ENCODE results near the gene TIMP2. TPM values are rescaled to one million over a fixed set of nuclear protein-coding genes. Genes with fewer than 3 reads are reported as not detected.

TIMP2 gene
- total and polyA plus RNA-seq, 2 of the 13 experiments (the other 11 are each of a cell fraction or from before 2014, with no cell fraction given), result 3.8 to 8.5 TPM

DNA sequence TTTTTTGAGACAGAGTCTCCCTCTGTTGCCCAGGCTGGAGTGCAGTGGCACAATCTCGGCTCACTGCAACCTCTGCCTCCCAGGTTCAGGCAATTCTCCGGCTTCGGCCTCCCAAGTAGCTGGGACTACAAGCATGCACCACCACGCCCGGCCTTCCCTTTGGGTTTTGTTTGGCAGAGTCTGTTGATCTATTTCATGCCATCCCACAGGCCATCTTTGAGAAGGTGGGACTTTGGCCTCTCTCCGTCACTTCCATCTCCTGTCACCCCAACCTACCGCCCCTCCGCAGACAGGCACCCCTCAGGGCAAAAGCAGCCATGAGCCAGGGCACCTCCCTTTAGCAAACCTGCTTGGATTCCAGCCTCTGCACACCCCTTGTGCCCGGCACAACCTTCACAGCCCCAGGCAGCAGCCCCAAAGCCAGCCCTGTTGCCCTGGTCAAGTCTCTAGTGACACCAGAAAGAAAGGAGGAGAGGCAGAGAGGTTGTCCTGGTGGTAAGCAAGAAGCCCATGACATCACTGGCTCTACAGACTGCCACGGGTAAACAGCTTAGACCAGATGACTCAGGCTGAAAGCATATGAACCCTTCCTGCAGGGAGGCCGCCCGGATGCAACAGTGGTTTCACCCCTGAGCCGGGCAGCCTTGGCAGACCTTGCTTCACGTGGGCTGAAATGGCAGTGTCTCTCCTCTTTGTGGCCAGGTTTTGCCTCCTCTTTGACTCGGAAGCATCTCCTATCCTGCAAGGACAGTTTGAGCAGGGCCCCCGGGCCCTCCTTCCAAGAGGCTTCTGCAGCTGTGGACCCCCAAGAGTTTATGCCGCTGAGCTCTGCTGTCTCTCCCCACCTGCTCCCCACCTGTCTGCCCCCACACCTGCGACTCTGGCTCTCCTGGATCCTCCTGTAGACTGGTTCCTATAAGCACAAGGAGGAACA, 8.1 kb upstream of the TIMP2 start (continued):
- TF ChIP-seq GABPB1 (CRISPR knock-in tag; IDR thresholded peaks at IDR 0.05), result peak; percentile 51
- TF ChIP-seq RARA (CRISPR knock-in tag; IDR thresholded peaks at IDR 0.05), result peak; percentile 83
- TF ChIP-seq KLF6 (CRISPR knock-in tag; IDR thresholded peaks at IDR 0.05), result no peak
- TF ChIP-seq ZNF776 (CRISPR knock-in tag; IDR thresholded peaks at IDR 0.05), result no peak
- TF ChIP-seq ADNP (CRISPR knock-in tag; IDR thresholded peaks at IDR 0.05), result no peak
- TF ChIP-seq SIX1 (CRISPR knock-in tag; IDR thresholded peaks at IDR 0.05; ENCODE audit: borderline replicate concordance), result no peak
- TF ChIP-seq ZNF501 (CRISPR knock-in tag; IDR thresholded peaks at IDR 0.05), result peak; percentile 22; the same call in 1 of the 2 replicates
- TF ChIP-seq ZNF17 (CRISPR knock-in tag; IDR thresholded peaks at IDR 0.05), result no peak
- 0 out of 2 replicates have a peak, but pooled peaks have one; percentile 23 for TF ChIP-seq KDM6A (CRISPR knock-in tag; IDR thresholded peaks at IDR 0.05; ENCODE audit: low read depth)
- no peak for TF ChIP-seq NR2F6 (IDR thresholded peaks at IDR 0.05)
- TF ChIP-seq NR2F6 (CRISPR knock-in tag; IDR thresholded peaks at IDR 0.05), result peak; percentile 52; the same call in 1 of the 2 replicates
- TF ChIP-seq ZFP37 (CRISPR knock-in tag; IDR thresholded peaks at IDR 0.05; ENCODE audit: borderline replicate concordance), result 0 out of 2 replicates have a peak, but pooled peaks have one; percentile 53
- TF ChIP-seq ZBTB21 (CRISPR knock-in tag; IDR thresholded peaks at IDR 0.05), result peak; percentile 94
- TF ChIP-seq ZNF550 (CRISPR knock-in tag; IDR thresholded peaks at IDR 0.05; ENCODE audit: borderline replicate concordance), result 0 out of 2 replicates have a peak, but pooled peaks have one; percentile 40
- no peak for TF ChIP-seq U2AF1 (optimal IDR thresholded peaks at IDR 0.05; ENCODE audit: low read depth, low read length)
- peak; percentile 33; the same call in 1 of the 2 replicates for TF ChIP-seq ZNF563 (CRISPR knock-in tag; IDR thresholded peaks at IDR 0.05)
- no peak for TF ChIP-seq KMT2B (CRISPR knock-in tag; IDR thresholded peaks at IDR 0.05)
- TF ChIP-seq, protein P1, sequence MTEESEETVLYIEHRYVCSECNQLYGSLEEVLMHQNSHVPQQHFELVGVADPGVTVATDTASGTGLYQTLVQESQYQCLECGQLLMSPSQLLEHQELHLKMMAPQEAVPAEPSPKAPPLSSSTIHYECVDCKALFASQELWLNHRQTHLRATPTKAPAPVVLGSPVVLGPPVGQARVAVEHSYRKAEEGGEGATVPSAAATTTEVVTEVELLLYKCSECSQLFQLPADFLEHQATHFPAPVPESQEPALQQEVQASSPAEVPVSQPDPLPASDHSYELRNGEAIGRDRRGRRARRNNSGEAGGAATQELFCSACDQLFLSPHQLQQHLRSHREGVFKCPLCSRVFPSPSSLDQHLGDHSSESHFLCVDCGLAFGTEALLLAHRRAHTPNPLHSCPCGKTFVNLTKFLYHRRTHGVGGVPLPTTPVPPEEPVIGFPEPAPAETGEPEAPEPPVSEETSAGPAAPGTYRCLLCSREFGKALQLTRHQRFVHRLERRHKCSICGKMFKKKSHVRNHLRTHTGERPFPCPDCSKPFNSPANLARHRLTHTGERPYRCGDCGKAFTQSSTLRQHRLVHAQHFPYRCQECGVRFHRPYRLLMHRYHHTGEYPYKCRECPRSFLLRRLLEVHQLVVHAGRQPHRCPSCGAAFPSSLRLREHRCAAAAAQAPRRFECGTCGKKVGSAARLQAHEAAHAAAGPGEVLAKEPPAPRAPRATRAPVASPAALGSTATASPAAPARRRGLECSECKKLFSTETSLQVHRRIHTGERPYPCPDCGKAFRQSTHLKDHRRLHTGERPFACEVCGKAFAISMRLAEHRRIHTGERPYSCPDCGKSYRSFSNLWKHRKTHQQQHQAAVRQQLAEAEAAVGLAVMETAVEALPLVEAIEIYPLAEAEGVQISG (CRISPR knock-in tag; IDR thresholded peaks at IDR 0.05), result peak; percentile 48; the same call in 1 of the 2 replicates
- peak; percentile 92 for TF ChIP-seq SAP130 (CRISPR knock-in tag; IDR thresholded peaks at IDR 0.05; ENCODE audit: low read depth)
- TF ChIP-seq, protein P2, sequence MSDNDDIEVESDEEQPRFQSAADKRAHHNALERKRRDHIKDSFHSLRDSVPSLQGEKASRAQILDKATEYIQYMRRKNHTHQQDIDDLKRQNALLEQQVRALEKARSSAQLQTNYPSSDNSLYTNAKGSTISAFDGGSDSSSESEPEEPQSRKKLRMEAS (IDR thresholded peaks at IDR 0.05), result peak; percentile 66; the same call in 1 of the 2 replicates
- no peak for TF ChIP-seq MED8 (CRISPR knock-in tag; IDR thresholded peaks at IDR 0.05; ENCODE audit: insufficient replicate concordance)
- TF ChIP-seq, protein P3, sequence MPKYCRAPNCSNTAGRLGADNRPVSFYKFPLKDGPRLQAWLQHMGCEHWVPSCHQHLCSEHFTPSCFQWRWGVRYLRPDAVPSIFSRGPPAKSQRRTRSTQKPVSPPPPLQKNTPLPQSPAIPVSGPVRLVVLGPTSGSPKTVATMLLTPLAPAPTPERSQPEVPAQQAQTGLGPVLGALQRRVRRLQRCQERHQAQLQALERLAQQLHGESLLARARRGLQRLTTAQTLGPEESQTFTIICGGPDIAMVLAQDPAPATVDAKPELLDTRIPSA (CRISPR knock-in tag; IDR thresholded peaks at IDR 0.05; ENCODE audit: borderline replicate concordance), result no peak
- TF ChIP-seq ZNF160 (CRISPR knock-in tag; IDR thresholded peaks at IDR 0.05), result no peak
- TF ChIP-seq, protein P4, sequence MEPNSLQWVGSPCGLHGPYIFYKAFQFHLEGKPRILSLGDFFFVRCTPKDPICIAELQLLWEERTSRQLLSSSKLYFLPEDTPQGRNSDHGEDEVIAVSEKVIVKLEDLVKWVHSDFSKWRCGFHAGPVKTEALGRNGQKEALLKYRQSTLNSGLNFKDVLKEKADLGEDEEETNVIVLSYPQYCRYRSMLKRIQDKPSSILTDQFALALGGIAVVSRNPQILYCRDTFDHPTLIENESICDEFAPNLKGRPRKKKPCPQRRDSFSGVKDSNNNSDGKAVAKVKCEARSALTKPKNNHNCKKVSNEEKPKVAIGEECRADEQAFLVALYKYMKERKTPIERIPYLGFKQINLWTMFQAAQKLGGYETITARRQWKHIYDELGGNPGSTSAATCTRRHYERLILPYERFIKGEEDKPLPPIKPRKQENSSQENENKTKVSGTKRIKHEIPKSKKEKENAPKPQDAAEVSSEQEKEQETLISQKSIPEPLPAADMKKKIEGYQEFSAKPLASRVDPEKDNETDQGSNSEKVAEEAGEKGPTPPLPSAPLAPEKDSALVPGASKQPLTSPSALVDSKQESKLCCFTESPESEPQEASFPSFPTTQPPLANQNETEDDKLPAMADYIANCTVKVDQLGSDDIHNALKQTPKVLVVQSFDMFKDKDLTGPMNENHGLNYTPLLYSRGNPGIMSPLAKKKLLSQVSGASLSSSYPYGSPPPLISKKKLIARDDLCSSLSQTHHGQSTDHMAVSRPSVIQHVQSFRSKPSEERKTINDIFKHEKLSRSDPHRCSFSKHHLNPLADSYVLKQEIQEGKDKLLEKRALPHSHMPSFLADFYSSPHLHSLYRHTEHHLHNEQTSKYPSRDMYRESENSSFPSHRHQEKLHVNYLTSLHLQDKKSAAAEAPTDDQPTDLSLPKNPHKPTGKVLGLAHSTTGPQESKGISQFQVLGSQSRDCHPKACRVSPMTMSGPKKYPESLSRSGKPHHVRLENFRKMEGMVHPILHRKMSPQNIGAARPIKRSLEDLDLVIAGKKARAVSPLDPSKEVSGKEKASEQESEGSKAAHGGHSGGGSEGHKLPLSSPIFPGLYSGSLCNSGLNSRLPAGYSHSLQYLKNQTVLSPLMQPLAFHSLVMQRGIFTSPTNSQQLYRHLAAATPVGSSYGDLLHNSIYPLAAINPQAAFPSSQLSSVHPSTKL (CRISPR knock-in tag; IDR thresholded peaks at IDR 0.05), result peak; percentile 66
